Caco-2 (cell line): Measurements from ENCODE around the gene SLC16A11. TPM values are rescaled to one million over a fixed set of nuclear protein-coding genes. Genes with fewer than 3 reads are reported as not detected.

Experiments used
- BruUV-seq: library from RNA; stranded (reverse); fragments of 400-500 nt; replicated peaks from 2 replicates; lab custom pipeline; 2021; lab: Mats Ljungman, UMichigan
- CTCF ChIA-PET: fragments of 300-600 bp; sonication (Branson Sonifier 250); formaldehyde crosslinking; loops from one replicate; lab custom pipeline; 2022; ENCODE audit warnings: antibody characterized with exemption; lab: Charles Lee
- POLR2A ChIA-PET: fragments of 300-600 bp; sonication (Branson Sonifier 250); formaldehyde crosslinking; loops from one replicate; lab custom pipeline; 2022; ENCODE audit warnings: antibody characterized with exemption; lab: Charles Lee
- DNase-seq, 2 experiments: peaks; one replicate each; pipeline versions ENCODE4 v3.0.0 to v3.0.0-alpha.2; 2020 to 2022
- H3K27me3 ChIP-seq: replicated peaks from 2 replicates; pipeline ENCODE4 v1.6.0; 2011; ENCODE audit warnings: low read length; ENCODE audit not compliant: control insufficient read depth, insufficient read depth
- H3K36me3 ChIP-seq: 2 replicates; pipeline ENCODE4 v1.5.1; 2011; ENCODE audit warnings: low read length; ENCODE audit not compliant: control insufficient read depth, insufficient read depth
- H3K4me1 ChIP-seq: fragments of 250-450 bp; sonication (Bioruptor Pico); 2 replicates; pipeline ENCODE4 v1.5.1; 2020; ENCODE audit warnings: mild to moderate bottlenecking
- H3K4me3 ChIP-seq: 2 replicates; pipeline ENCODE4 v1.5.1; 2011; ENCODE audit warnings: low read depth, mild to moderate bottlenecking, control low read depth, low read length
- H3K9me3 ChIP-seq: fragments of 250-450 bp; sonication (Bioruptor Pico); 2 replicates; pipeline ENCODE4 v1.5.1; 2020; ENCODE audit warnings: mild to moderate bottlenecking, moderate library complexity
- H3K27ac Mint-ChIP-seq: one replicate; pipeline ENCODE4 v1.8.0; 2022; ENCODE audit warnings: mixed read lengths; ENCODE audit not compliant: unreplicated experiment
- H3K27me3 Mint-ChIP-seq: one replicate; pipeline ENCODE4 v1.8.0; 2022; ENCODE audit warnings: mixed read lengths; ENCODE audit not compliant: insufficient read depth, unreplicated experiment
- H3K36me3 Mint-ChIP-seq: one replicate; pipeline ENCODE4 v1.8.0; 2022; ENCODE audit warnings: mild to moderate bottlenecking, mixed read lengths; ENCODE audit not compliant: insufficient read depth, unreplicated experiment
- H3K4me1 Mint-ChIP-seq: one replicate; pipeline ENCODE4 v1.8.0; 2022; ENCODE audit warnings: low read depth, mixed read lengths; ENCODE audit not compliant: unreplicated experiment
- H3K4me3 Mint-ChIP-seq: one replicate; pipeline ENCODE4 v1.8.0; 2022; ENCODE audit warnings: mild to moderate bottlenecking, moderate library complexity, mixed read lengths; ENCODE audit not compliant: unreplicated experiment
- H3K9me3 Mint-ChIP-seq: one replicate; pipeline ENCODE4 v1.8.0; 2022; ENCODE audit warnings: mixed read lengths; ENCODE audit not compliant: unreplicated experiment
- CTCF ChIP-seq, 2 experiments: fragments of 200-600 bp in 1 of 2; IDR thresholded peaks; 1 replicate in 1 of 2; 2 replicates in 1 of 2; pipeline versions ENCODE4 v1.5.1 to v1.8.0; 2011 to 2022; ENCODE audit warnings: antibody characterized with exemption in 1 of 2, control low read depth in 1 of 2, inconsistent platforms in 1 of 2, low read depth in 1 of 2, low read length in 1 of 2, mild to moderate bottlenecking in 1 of 2, moderate library complexity in 1 of 2; ENCODE audit not compliant: insufficient read depth in 1 of 2, severe bottlenecking in 1 of 2, unreplicated experiment in 1 of 2
- intact Hi-C: fragments of 100-400 bp; cut with micrococcal nuclease; formaldehyde crosslinking; loops from one replicate; pipeline ENCODE4 v1.10.0; 2022; ENCODE audit not compliant: unreplicated experiment
- total RNA-seq: library from RNA; stranded (reverse); gene quantifications from 2 replicates; pipeline ENCODE4 v1.2.3, GENCODE V29; 2022

The SLC16A11 gene
- total RNA-seq, 1 experiment from 2014 or later, result 0.43 TPM

- peaks cover 5% of the 10 kb centered on the region for H3K36me3 Mint-ChIP-seq
- Histone ChIP-seq H3K36me3 (no peaks in the 10 kb centered on the region), H3K9me3 (no peaks in the 10 kb centered on the region), H3K27me3 (no peaks in the 10 kb centered on the region), H3K4me1 (no peaks in the 10 kb centered on the region), H3K4me3 (no peak overlapping the region)
- H3K4me3 Mint-ChIP-seq, result no peak overlapping the region
- CTCF ChIA-PET, result no interaction called here
- no peaks in the 10 kb centered on the region for H3K9me3 Mint-ChIP-seq
- H3K4me1 Mint-ChIP-seq, result no peaks in the 10 kb centered on the region
- POLR2A ChIA-PET, result no interaction called here
- no TSS peak for BruUV-seq
- no peak overlapping the region for H3K27ac Mint-ChIP-seq
- intact Hi-C loops, result no loop called here
- no peaks in the 10 kb centered on the region for H3K27me3 Mint-ChIP-seq
- no peak for TF ChIP-seq CTCF (IDR thresholded peaks at IDR 0.05; ENCODE audit: insufficient read depth in 1 of 2, low read depth in 1 of 2, low read length in 1 of 2, severe bottlenecking in 1 of 2, unreplicated experiment in 1 of 2)
- no peak for DNase-seq
Observed at GRCh38 chr17:7027335-7027734, 16.6 kb downstream of the SLC16A11 start.

- Histone ChIP-seq H3K36me3 (no peaks in the 10 kb centered on the region), H3K4me1 (no peaks in the 10 kb centered on the region), H3K4me3 (no peak overlapping the region), H3K27me3 (no peaks in the 10 kb centered on the region), H3K9me3 (no peaks in the 10 kb centered on the region)
- no peak for DNase-seq
- intact Hi-C loops, result no loop called here
- no peak overlapping the region for H3K27ac Mint-ChIP-seq
- no peaks in the 10 kb centered on the region for H3K4me1 Mint-ChIP-seq
- H3K36me3 Mint-ChIP-seq, result peaks cover 5% of the 10 kb centered on the region
- no peak overlapping the region for H3K4me3 Mint-ChIP-seq
- H3K27me3 Mint-ChIP-seq, result no peaks in the 10 kb centered on the region
- BruUV-seq, result no TSS peak
- TF ChIP-seq CTCF (IDR thresholded peaks at IDR 0.05; ENCODE audit: insufficient read depth in 1 of 2, low read depth in 1 of 2, low read length in 1 of 2, severe bottlenecking in 1 of 2, unreplicated experiment in 1 of 2), result no peak
- POLR2A ChIA-PET, result no interaction called here
- H3K9me3 Mint-ChIP-seq, result no peaks in the 10 kb centered on the region
- CTCF ChIA-PET, result no interaction called here
Observed at GRCh38 chr17:7026471-7027115, 17.3 kb downstream of the SLC16A11 start.

- no peak for DNase-seq
- no TSS peak for BruUV-seq
- no peak overlapping the region for H3K4me3 Mint-ChIP-seq
Observed at GRCh38 chr17:7025245-7025644, 18.6 kb downstream of the SLC16A11 start.

More at GRCh38 chr17:7025245-7025644, 18.6 kb downstream of the SLC16A11 start:
- H3K27ac Mint-ChIP-seq, result no peak overlapping the region
- intact Hi-C loops, result no loop called here
- H3K9me3 Mint-ChIP-seq, result no peaks in the 10 kb centered on the region
- Histone ChIP-seq H3K4me1 (no peaks in the 10 kb centered on the region), H3K4me3 (no peak overlapping the region), H3K9me3 (no peaks in the 10 kb centered on the region), H3K27me3 (no peaks in the 10 kb centered on the region), H3K36me3 (no peaks in the 10 kb centered on the region)
- peaks cover 5% of the 10 kb centered on the region for H3K36me3 Mint-ChIP-seq
- ChIA-PET CTCF (interaction anchor here (0.7 to 1.0 kb wide), 2 partner anchors 11 to 140 kb away, joined by 3 to 6 read pairs; partner anchors contain the start of gene SLC16A13), POLR2A (interaction anchor here (0.5 kb wide), 1 partner anchor 1497 kb away, joined by 5 read pairs; no protein-coding TSS in a partner anchor)
- H3K4me1 Mint-ChIP-seq, result no peaks in the 10 kb centered on the region
- H3K27me3 Mint-ChIP-seq, result no peaks in the 10 kb centered on the region
- TF ChIP-seq CTCF (IDR thresholded peaks at IDR 0.05; ENCODE audit: insufficient read depth in 1 of 2, low read depth in 1 of 2, low read length in 1 of 2, severe bottlenecking in 1 of 2, unreplicated experiment in 1 of 2), result no peak
